Keratinocyte (primary cell): ENCODE measurements around the gene SPRY2.

ENCODE experiments used
- CTCF ChIP-seq, 3 experiments: IDR thresholded peaks in 1 of 3; conservative IDR thresholded peaks in 1 of 3; optimal IDR thresholded peaks in 1 of 3; 2 replicates in 2 of 3; 3 replicates in 1 of 3; pipeline versions ENCODE3 to v1.5.1; 2011; ENCODE audit warnings: low read length in 3 of 3, mild to moderate bottlenecking in 3 of 3, moderate library complexity in 2 of 3, control low read depth in 1 of 3, inconsistent platforms in 1 of 3; ENCODE audit not compliant: insufficient read depth in 2 of 3; ENCODE audit errors: extremely low read depth in 1 of 3
- EZH2 ChIP-seq: IDR thresholded peaks from one replicate; pipeline ENCODE4 v1.6.1; 2012; ENCODE audit warnings: inconsistent platforms, mild to moderate bottlenecking, low read length, moderate library complexity

- TF ChIP-seq EZH2 (no peak), CTCF (optimal IDR thresholded peaks at IDR 0.05 in 1 of 3, IDR thresholded peaks at IDR 0.05 in 1 of 3, conservative IDR thresholded peaks at IDR 0.05 in 1 of 3; ENCODE audit: extremely low read depth in 1 of 3, insufficient read depth in 2 of 3, low read length in 3 of 3) (no peak)
Measured at GRCh38 chr13:80388506-80388905, 47.6 kb upstream of the SPRY2 start.
